WTC11 (cell line): ENCODE data around the gene CCL26. TPM values are rescaled to one million over a fixed set of nuclear protein-coding genes. Genes with fewer than 3 reads are reported as not detected.

Experiments used
- ATAC-seq: fragments of 200-7000 bp; cut with Tn5 transposase; 2 replicates; pipeline ENCODE4 v1.10.0; 2021; ENCODE audit warnings: mild to moderate bottlenecking, moderate library complexity
- CTCF ChIA-PET: fragments of 300-600 bp; sonication (Branson Sonifier 250); formaldehyde crosslinking; loops from one replicate; lab custom pipeline; 2021; ENCODE audit warnings: antibody characterized with exemption; lab: Charles Lee
- POLR2A ChIA-PET: fragments of 350-600 bp; sonication (Branson Sonifier 250); formaldehyde crosslinking; loops from one replicate; lab custom pipeline; 2021; ENCODE audit warnings: antibody characterized with exemption; lab: Charles Lee
- DNase-seq: peaks from one replicate; pipeline ENCODE4 v3.0.0; 2021; ENCODE audit warnings: low spot score
- H3K27ac Mint-ChIP-seq: 2 replicates; pipeline ENCODE4 v1.8.0; 2021; ENCODE audit warnings: mixed read lengths
- H3K27me3 Mint-ChIP-seq: 2 replicates; pipeline ENCODE4 v1.8.0; 2021; ENCODE audit warnings: low read depth, mild to moderate bottlenecking, moderate library complexity, mixed read lengths
- H3K36me3 Mint-ChIP-seq: 2 replicates; pipeline ENCODE4 v1.8.0; 2021; ENCODE audit warnings: mixed read lengths
- H3K4me1 Mint-ChIP-seq: 2 replicates; pipeline ENCODE4 v1.8.0; 2022; ENCODE audit warnings: mixed read lengths
- H3K4me3 Mint-ChIP-seq: 2 replicates; pipeline ENCODE4 v1.8.0; 2021; ENCODE audit warnings: mild to moderate bottlenecking, moderate library complexity, mixed read lengths
- H3K9me3 Mint-ChIP-seq: 2 replicates; pipeline ENCODE4 v1.8.0; 2021; ENCODE audit warnings: mixed read lengths
- AFF4 ChIP-seq: sonication (generic); formaldehyde crosslinking; IDR thresholded peaks from 2 replicates; pipeline ENCODE4 v1.8.1; 2023; ENCODE audit warnings: mild to moderate bottlenecking, missing genetic modification reagents, borderline replicate concordance
- E2F1 ChIP-seq: sonication (generic); formaldehyde crosslinking; IDR thresholded peaks from 2 replicates; pipeline ENCODE4 v1.8.0; 2022; ENCODE audit warnings: mild to moderate bottlenecking, missing genetic modification reagents
- E2F5 ChIP-seq: sonication (generic); formaldehyde crosslinking; IDR thresholded peaks from 2 replicates; pipeline ENCODE4 v1.8.1; 2022; ENCODE audit warnings: mild to moderate bottlenecking, moderate library complexity, missing genetic modification reagents
- ELF4 ChIP-seq: sonication (generic); formaldehyde crosslinking; IDR thresholded peaks from 2 replicates; pipeline ENCODE4 v1.8.1; 2022; ENCODE audit warnings: low read depth, mild to moderate bottlenecking, moderate library complexity, missing genetic modification reagents
- ETV6 ChIP-seq: sonication (generic); formaldehyde crosslinking; IDR thresholded peaks from 2 replicates; pipeline ENCODE4 v1.8.1; 2022; ENCODE audit warnings: mild to moderate bottlenecking, missing genetic modification reagents
- GRHL2 ChIP-seq: fragments of 250-450 bp; sonication (Bioruptor Pico); IDR thresholded peaks from 2 replicates; pipeline ENCODE4 v1.8.0; 2022; ENCODE audit warnings: mild to moderate bottlenecking, moderate library complexity; ENCODE audit not compliant: insufficient replicate concordance, severe bottlenecking
- HMGA2 ChIP-seq: fragments of 250-450 bp; sonication (Bioruptor Pico); IDR thresholded peaks from 2 replicates; pipeline ENCODE4 v1.4.0; 2021; ENCODE audit warnings: mild to moderate bottlenecking, moderate library complexity
- MAX ChIP-seq: sonication (generic); formaldehyde crosslinking; IDR thresholded peaks from 2 replicates; pipeline ENCODE4 v1.8.0; 2022; ENCODE audit warnings: mild to moderate bottlenecking, missing genetic modification reagents
- PRRX2 ChIP-seq: fragments of 250-450 bp; sonication (Bioruptor Pico); IDR thresholded peaks from 2 replicates; pipeline ENCODE4 v1.8.0; 2021; ENCODE audit warnings: mild to moderate bottlenecking
- RELA ChIP-seq: sonication (generic); formaldehyde crosslinking; IDR thresholded peaks from 2 replicates; pipeline ENCODE4 v1.8.1; 2022; ENCODE audit warnings: missing genetic modification reagents, mild to moderate bottlenecking, borderline replicate concordance
- SMAD3 ChIP-seq: sonication (generic); formaldehyde crosslinking; IDR thresholded peaks from 2 replicates; pipeline ENCODE4 v1.8.0; 2022; ENCODE audit warnings: missing genetic modification reagents, mild to moderate bottlenecking, borderline replicate concordance
- SMAD4 ChIP-seq: sonication (generic); formaldehyde crosslinking; IDR thresholded peaks from 2 replicates; pipeline ENCODE4 v1.8.0; 2022; ENCODE audit warnings: mild to moderate bottlenecking, missing genetic modification reagents
- SP1 ChIP-seq: sonication (generic); formaldehyde crosslinking; conservative IDR thresholded peaks from 2 replicates; pipeline ENCODE4 v1.8.1; 2022; ENCODE audit warnings: missing genetic modification reagents
- TCF7 ChIP-seq: sonication (generic); formaldehyde crosslinking; IDR thresholded peaks from 2 replicates; pipeline ENCODE4 v1.8.0; 2022; ENCODE audit warnings: mild to moderate bottlenecking, low read depth, missing genetic modification reagents, moderate library complexity
- TEAD4 ChIP-seq: sonication (generic); formaldehyde crosslinking; IDR thresholded peaks from 2 replicates; pipeline ENCODE4 v1.8.0; 2022; ENCODE audit warnings: mild to moderate bottlenecking, missing genetic modification reagents
- USF1 ChIP-seq: sonication (generic); formaldehyde crosslinking; IDR thresholded peaks from 2 replicates; pipeline ENCODE4 v1.8.0; 2022; ENCODE audit warnings: mild to moderate bottlenecking, missing genetic modification reagents
- ZBTB43 ChIP-seq: sonication (generic); formaldehyde crosslinking; IDR thresholded peaks from 2 replicates; pipeline ENCODE4 v1.8.1; 2023; ENCODE audit warnings: mild to moderate bottlenecking, missing genetic modification reagents
- ZNF263 ChIP-seq: sonication (generic); formaldehyde crosslinking; IDR thresholded peaks from 2 replicates; pipeline ENCODE4 v1.8.1; 2022; ENCODE audit warnings: low read depth, mild to moderate bottlenecking, moderate library complexity, missing genetic modification reagents
- ZSCAN18 ChIP-seq: fragments of 250-450 bp; sonication (Bioruptor Pico); IDR thresholded peaks from 2 replicates; pipeline ENCODE4 v2.1.2; 2022; ENCODE audit warnings: mild to moderate bottlenecking, moderate library complexity
- total RNA-seq: library from RNA; stranded (reverse); gene quantifications from 3 replicates; pipeline ENCODE4 v1.2.3, GENCODE V29; 2021

CCL26 gene
- total RNA-seq, 1 experiment from 2014 or later: 9.8 TPM

GRCh38 chr7:75808106-75808505 is 36.1 kb upstream of the CCL26 start:
- DNase-seq (no peak), ATAC-seq (no peak)
- ChIA-PET POLR2A (no interaction called here), CTCF (interaction anchor here (0.6 kb wide), 1 partner anchor 9 kb away, joined by 3 read pairs; no protein-coding TSS in a partner anchor)
- H3K36me3 Mint-ChIP-seq: peaks cover 16% of the 10 kb centered on the region
- H3K4me3 Mint-ChIP-seq: no peak overlapping the region
- H3K27me3 Mint-ChIP-seq: peaks cover 12% of the 10 kb centered on the region
- H3K27ac Mint-ChIP-seq: no peak overlapping the region
- peaks cover 19% of the 10 kb centered on the region for H3K9me3 Mint-ChIP-seq
- no peaks in the 10 kb centered on the region for H3K4me1 Mint-ChIP-seq
- TF ChIP-seq TCF7 (CRISPR knock-in tag): no peak
- no peak for TF ChIP-seq PRRX2 (CRISPR knock-in tag)
- no peak for TF ChIP-seq ZNF263

- TF ChIP-seq TEAD4 (CRISPR knock-in tag) (no peak), ZBTB43 (CRISPR knock-in tag) (no peak), USF1 (CRISPR knock-in tag) (no peak), ZNF263 (no peak), ZSCAN18 (CRISPR knock-in tag) (no peak), ETV6 (no peak), MAX (CRISPR knock-in tag) (no peak), PRRX2 (CRISPR knock-in tag) (no peak), GRHL2 (CRISPR knock-in tag) (no peak), ELF4 (no peak), E2F5 (no peak), SMAD4 (no peak), HMGA2 (CRISPR knock-in tag) (no peak), SMAD3 (no peak), E2F1 (no peak), SP1 (CRISPR knock-in tag) (no peak), RELA (CRISPR knock-in tag) (no peak), AFF4 (no peak)
- H3K9me3 Mint-ChIP-seq: peaks cover 19% of the 10 kb centered on the region
- no peak overlapping the region for H3K27ac Mint-ChIP-seq
- POLR2A ChIA-PET: no interaction called here
- DNase-seq: no peak
- ATAC-seq: no peak
- H3K27me3 Mint-ChIP-seq: peaks cover 12% of the 10 kb centered on the region
- no peaks in the 10 kb centered on the region for H3K4me1 Mint-ChIP-seq
- CTCF ChIA-PET: interaction anchor here (1.1 kb wide), 1 partner anchor 45 kb away, joined by 4 read pairs; no protein-coding TSS in a partner anchor
- peaks cover 16% of the 10 kb centered on the region for H3K36me3 Mint-ChIP-seq
- no peak overlapping the region for H3K4me3 Mint-ChIP-seq
Observed at GRCh38 chr7:75807452-75807851, 35.4 kb upstream of the CCL26 start.
